Natural killer cell (primary cell): ENCODE data around the gene EXOC4. TPM values are rescaled to one million over a fixed set of nuclear protein-coding genes. Genes with fewer than 3 reads are reported as not detected.

Source experiments
- ATAC-seq, 3 donors: fragments of 150-1000 bp in 2 of 3; fragments of 200-7000 bp in 1 of 3; cut with Tn5 transposase; 1 replicate in 1 of 3; 2 replicates in 2 of 3; pipeline ENCODE4 v1.10.0; 2021; ENCODE audit warnings: mild to moderate bottlenecking in 2 of 3, moderate library complexity in 2 of 3
- DNase-seq, 2 donors: peaks; one replicate each; pipeline versions ENCODE4 v3.0.0 to v3.0.0-alpha.2; 2013 to 2021; ENCODE audit warnings: mixed read lengths in 1 of 2
- H3K27ac ChIP-seq: one replicate; pipeline ENCODE4 v1.5.1; 2013; ENCODE audit warnings: mild to moderate bottlenecking, low read length
- H3K27me3 ChIP-seq: one replicate; pipeline ENCODE4 v1.6.1; 2013; ENCODE audit warnings: low read length; ENCODE audit not compliant: control insufficient read depth, insufficient read depth
- H3K36me3 ChIP-seq: one replicate; pipeline ENCODE4 v1.6.1; 2013; ENCODE audit warnings: low read length; ENCODE audit not compliant: control insufficient read depth, insufficient read depth
- H3K4me1 ChIP-seq: one replicate; pipeline ENCODE4 v1.6.1; 2013; ENCODE audit warnings: low read length; ENCODE audit not compliant: control insufficient read depth, insufficient read depth
- H3K4me3 ChIP-seq: one replicate; pipeline ENCODE4 v1.5.1; 2013; ENCODE audit warnings: low read length
- H3K9me3 ChIP-seq: one replicate; pipeline ENCODE4 v1.6.1; 2013; ENCODE audit warnings: low read length; ENCODE audit not compliant: control insufficient read depth, insufficient read depth
- H3K27ac Mint-ChIP-seq, 2 donors: one replicate each; pipeline ENCODE4 v1.8.0; 2022; ENCODE audit warnings: mild to moderate bottlenecking in 2 of 2, mixed read lengths in 2 of 2, moderate library complexity in 1 of 2
- H3K27me3 Mint-ChIP-seq, 2 donors: one replicate each; pipeline ENCODE4 v1.8.0; 2022; ENCODE audit warnings: low read depth in 2 of 2, mixed read lengths in 2 of 2
- H3K36me3 Mint-ChIP-seq: one replicate; pipeline ENCODE4 v1.8.0; 2022; ENCODE audit warnings: mixed read lengths
- H3K4me1 Mint-ChIP-seq, 2 donors: one replicate each; pipeline ENCODE4 v1.8.0; 2022; ENCODE audit warnings: mixed read lengths in 2 of 2
- H3K4me3 Mint-ChIP-seq: one replicate; pipeline ENCODE4 v1.8.0; 2022; ENCODE audit warnings: mild to moderate bottlenecking, moderate library complexity, mixed read lengths
- H3K9me3 Mint-ChIP-seq, 2 donors: one replicate each; pipeline ENCODE4 v1.8.0; 2022; ENCODE audit warnings: mixed read lengths in 2 of 2
- CTCF ChIP-seq: fragments of 200-600 bp; IDR thresholded peaks from one replicate; pipeline ENCODE4 v1.8.0; 2022; ENCODE audit warnings: antibody characterized with exemption
- WGBS: methylation state at CpG from one replicate; pipeline ENCODE4 v1.1.7; 2013; ENCODE audit warnings: missing lambda C conversion rate; ENCODE audit not compliant: insufficient coverage; 5-methylcytosine and 5-hydroxymethylcytosine counted together
- intact Hi-C: fragments of 100-400 bp; cut with micrococcal nuclease; formaldehyde crosslinking; loops from one replicate; pipeline ENCODE4 v1.14.2; 2022
- total RNA-seq, 4 donors: library from RNA; stranded (reverse); fragments of 120-200 nt in 1 of 4; gene quantifications; one replicate each; pipeline versions ENCODE4 v1.2.3 to v1.2.4, GENCODE V29; 2013 to 2022

The EXOC4 gene
- total RNA-seq, 3 donors from 2014 or later (not counting 1 experiment from before 2014, with no cell fraction given): 105 to 148 (median 123) TPM

GRCh38 chr7:133587903-133588302 is 335.0 kb downstream of the EXOC4 start:
- no peaks in the 10 kb centered on the region for H3K27me3 Mint-ChIP-seq
- ATAC-seq: no peak
- Histone ChIP-seq H3K27ac (no peak overlapping the region), H3K9me3 (no peaks in the 10 kb centered on the region), H3K4me1 (no peaks in the 10 kb centered on the region), H3K36me3 (no peaks in the 10 kb centered on the region), H3K27me3 (no peaks in the 10 kb centered on the region), H3K4me3 (no peak overlapping the region)
- H3K4me1 Mint-ChIP-seq: peaks cover 31 to 32% of the 10 kb centered on the region in 2 donors
- no peaks in the 10 kb centered on the region for H3K9me3 Mint-ChIP-seq
- H3K27ac Mint-ChIP-seq: no peak overlapping the region
- intact Hi-C loops: no loop called here
- H3K36me3 Mint-ChIP-seq: no peaks in the 10 kb centered on the region
- DNase-seq: no peak
- no peak for TF ChIP-seq CTCF
- no peak overlapping the region for H3K4me3 Mint-ChIP-seq

DNA sequence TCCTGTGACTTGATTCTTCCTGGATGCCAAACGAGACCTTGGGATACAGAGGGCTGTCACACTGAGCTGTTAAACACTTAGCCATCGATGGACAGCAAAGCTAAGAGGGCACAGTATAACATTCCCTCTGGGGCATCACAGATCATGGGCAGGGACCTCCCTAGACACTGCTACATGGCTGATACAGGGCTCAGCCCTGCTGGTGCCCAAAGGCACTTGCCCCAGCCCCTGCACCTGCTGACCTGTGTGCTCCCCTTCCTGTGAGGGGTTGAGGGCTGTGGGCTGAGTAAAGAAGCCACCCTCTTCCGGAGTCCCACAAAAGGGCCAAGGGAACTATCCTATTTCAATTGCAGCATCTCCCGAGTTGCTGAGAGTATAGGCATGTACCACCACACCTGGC is 337.9 kb downstream of the EXOC4 start:
- 98% methylated on average over 4 of the region's 4 CpGs for WGBS
- Mint-ChIP-seq H3K36me3 (no peaks in the 10 kb centered on the region), H3K27ac (no peak overlapping the region), H3K4me1 (peaks cover 10 to 19% of the 10 kb centered on the region in 2 donors), H3K27me3 (no peaks in the 10 kb centered on the region), H3K4me3 (no peak overlapping the region), H3K9me3 (no peaks in the 10 kb centered on the region)
- Histone ChIP-seq H3K27me3 (no peaks in the 10 kb centered on the region), H3K9me3 (no peaks in the 10 kb centered on the region), H3K27ac (no peak overlapping the region), H3K4me3 (no peak overlapping the region), H3K36me3 (no peaks in the 10 kb centered on the region), H3K4me1 (no peaks in the 10 kb centered on the region)
- TF ChIP-seq CTCF: no peak
- ATAC-seq (no peak), DNase-seq (no peak)
- intact Hi-C loops: no loop called here

DNA sequence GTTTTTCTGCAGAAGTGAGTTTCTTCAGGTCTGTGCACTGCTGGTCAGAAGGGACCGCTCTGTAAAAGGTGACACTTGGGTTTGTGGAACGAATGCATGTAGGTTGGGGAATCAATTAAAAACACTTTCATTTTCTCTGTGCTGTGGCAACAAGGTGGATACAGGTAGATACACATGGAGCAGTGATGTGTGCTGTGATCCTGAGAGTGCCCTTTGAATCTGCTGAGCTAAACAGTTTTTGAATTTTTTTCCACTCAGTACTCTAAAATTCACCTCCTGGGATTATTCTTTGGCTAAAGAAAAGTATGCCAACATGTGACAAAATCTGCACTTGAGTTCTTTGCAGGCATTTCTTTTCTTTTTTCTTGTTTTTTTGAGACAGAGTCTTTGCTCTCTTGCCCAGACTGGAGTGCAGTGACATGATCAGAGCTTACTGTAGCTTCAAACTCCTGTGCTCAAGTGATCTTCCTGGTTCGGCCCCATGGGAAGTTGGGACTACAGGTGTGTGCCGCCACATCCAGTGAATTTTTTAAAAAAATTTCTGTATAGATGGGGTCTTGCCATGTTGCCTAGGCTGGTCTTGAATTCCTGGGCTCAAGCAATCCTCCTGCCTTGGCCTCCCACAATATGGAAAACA is 338.9 kb downstream of the EXOC4 start:
- no peak for ATAC-seq
- no peaks in the 10 kb centered on the region for H3K9me3 ChIP-seq
- no peaks in the 10 kb centered on the region for H3K4me1 ChIP-seq
- H3K36me3 ChIP-seq: no peaks in the 10 kb centered on the region
- intact Hi-C loops: no loop called here
- no peak overlapping the region for H3K27ac Mint-ChIP-seq
- no peaks in the 10 kb centered on the region for H3K27me3 Mint-ChIP-seq
- no peak overlapping the region for H3K4me3 ChIP-seq
- H3K36me3 Mint-ChIP-seq: no peaks in the 10 kb centered on the region
- no peaks in the 10 kb centered on the region for H3K27me3 ChIP-seq
- no peak for DNase-seq
- H3K4me1 Mint-ChIP-seq: peaks cover 10 to 19% of the 10 kb centered on the region in 2 donors
- H3K27ac ChIP-seq: no peak overlapping the region
- H3K9me3 Mint-ChIP-seq: no peaks in the 10 kb centered on the region
- 91% methylated on average over 4 of the region's 4 CpGs for WGBS
- no peak overlapping the region for H3K4me3 Mint-ChIP-seq
- no peak for TF ChIP-seq CTCF

DNA sequence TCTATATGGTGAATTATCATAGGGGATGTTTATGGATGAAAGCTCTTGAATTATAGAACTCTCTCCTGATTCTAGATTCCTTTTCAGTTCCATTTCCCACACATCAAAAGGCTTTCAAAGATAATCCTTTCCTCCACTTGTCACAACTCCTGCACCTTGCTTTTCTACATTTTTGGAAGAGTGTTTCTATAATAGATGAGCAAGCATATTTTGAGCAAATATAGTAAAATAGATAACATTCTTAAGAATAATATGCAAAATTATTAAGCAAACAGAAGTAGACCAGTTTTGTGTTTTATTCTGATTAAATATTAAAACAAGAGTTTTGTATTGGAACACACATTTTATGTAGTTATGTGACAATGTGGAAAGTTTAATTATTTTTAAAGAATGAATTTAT is 340.7 kb downstream of the EXOC4 start:
- Mint-ChIP-seq H3K9me3 (no peaks in the 10 kb centered on the region), H3K27ac (no peak overlapping the region), H3K36me3 (no peaks in the 10 kb centered on the region), H3K4me1 (peaks cover 10 to 19% of the 10 kb centered on the region in 2 donors), H3K4me3 (no peak overlapping the region), H3K27me3 (no peaks in the 10 kb centered on the region)
- Histone ChIP-seq H3K4me3 (no peak overlapping the region), H3K27me3 (no peaks in the 10 kb centered on the region), H3K36me3 (no peaks in the 10 kb centered on the region), H3K9me3 (no peaks in the 10 kb centered on the region), H3K27ac (no peak overlapping the region), H3K4me1 (no peaks in the 10 kb centered on the region)
- ATAC-seq (no peak), DNase-seq (no peak)
- no peak for TF ChIP-seq CTCF
- intact Hi-C loops: no loop called here
